Suppressor macrophage treated with lipopolysaccharide for 4 hours (primary cell): Measurements from ENCODE around the gene METTL2A.
"Not testable (repeated sequence)": the region's sequence is repeated elsewhere in the genome, so short reads cannot be mapped to it uniquely, and the experiment has no call there.

Source experiments
- DNase-seq: peaks from one replicate; pipeline ENCODE4 v3.0.0-alpha.2; 2020

METTL2A gene

DNA sequence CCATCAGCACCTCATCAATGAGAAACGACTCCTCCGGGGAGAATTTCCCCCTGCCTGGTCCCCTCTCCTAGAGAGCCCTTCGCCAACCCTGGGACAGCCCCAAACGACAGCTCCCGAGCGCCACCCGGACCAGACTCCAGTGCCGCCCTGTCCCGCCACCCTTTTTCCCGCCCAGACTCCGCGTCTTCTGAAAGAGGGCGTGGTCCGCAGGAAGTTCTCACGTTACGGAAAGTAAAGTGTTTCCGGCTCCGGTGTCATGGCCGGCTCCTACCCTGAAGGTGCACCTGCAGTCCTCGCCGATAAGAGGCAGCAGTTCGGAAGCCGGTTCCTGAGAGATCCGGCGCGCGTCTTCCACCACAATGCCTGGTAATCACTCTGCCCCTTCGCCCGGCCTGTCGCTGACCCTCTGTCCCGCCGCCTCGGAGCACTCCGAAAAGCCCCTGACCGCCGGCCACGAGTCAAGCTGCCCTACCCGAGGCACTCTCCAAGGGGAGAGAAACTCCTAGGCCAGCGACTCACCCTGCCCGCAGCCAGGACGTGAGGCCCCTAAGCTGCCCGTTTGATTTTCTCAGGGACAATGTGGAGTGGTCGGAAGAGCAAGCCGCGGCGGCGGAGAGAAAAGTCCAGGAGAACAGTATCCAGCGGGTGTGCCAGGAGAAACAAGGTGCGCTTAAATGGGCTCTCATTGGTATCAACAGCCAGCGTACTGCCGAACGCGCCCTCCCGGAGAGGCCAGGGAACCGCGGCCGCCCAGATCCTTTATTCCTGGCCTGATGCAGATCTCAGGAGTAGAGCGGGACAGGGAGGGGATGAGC is at the start of gene METTL2A:
TSS of gene METTL2A (plus strand) at position 251 of the 815 bp plus-strand sequence. CDS start at position 257, 6 bp downstream.
- DNase-seq: peak; percentile 85

GRCh38 chr17:62380253-62380652 is 43.4 kb upstream of the METTL2A start, which contains the start of gene EFCAB3:
Gene EFCAB3 (plus strand): TSS chr17:62380553. CDS start chr17:62382980, 2,427 bp downstream.
- DNase-seq: no peak

DNA sequence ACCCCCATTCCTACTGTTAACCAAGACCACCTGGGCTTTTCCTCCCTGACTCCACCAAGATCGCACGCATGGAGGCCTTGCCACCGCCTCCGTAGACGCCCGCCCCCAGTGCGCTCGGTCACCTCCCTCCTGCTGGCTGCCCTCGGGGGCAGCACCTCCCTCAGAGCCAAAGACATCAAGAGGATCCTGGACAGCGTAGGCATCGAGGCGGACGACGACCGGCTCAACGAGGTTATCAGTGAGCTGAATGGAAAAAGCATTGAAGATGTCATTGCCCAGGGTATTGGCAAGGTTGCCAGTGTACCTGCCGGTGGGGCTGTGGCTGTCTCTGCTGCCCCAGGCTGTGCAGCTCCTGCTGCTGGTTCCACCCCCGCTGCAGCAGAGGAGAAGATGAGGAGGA is 42.1 kb upstream of the METTL2A start:
- no peak for DNase-seq

GRCh38 chr17:62388856-62389255 is 34.8 kb upstream of the METTL2A start:
- DNase-seq: no peak

GRCh38 chr17:62392908-62393307 is 30.8 kb upstream of the METTL2A start:
- no peak for DNase-seq

GRCh38 chr17:62398891-62399290 is 24.8 kb upstream of the METTL2A start:
- DNase-seq: no peak

GRCh38 chr17:62405451-62405850 is 18.2 kb upstream of the METTL2A start:
- no peak for DNase-seq

DNA sequence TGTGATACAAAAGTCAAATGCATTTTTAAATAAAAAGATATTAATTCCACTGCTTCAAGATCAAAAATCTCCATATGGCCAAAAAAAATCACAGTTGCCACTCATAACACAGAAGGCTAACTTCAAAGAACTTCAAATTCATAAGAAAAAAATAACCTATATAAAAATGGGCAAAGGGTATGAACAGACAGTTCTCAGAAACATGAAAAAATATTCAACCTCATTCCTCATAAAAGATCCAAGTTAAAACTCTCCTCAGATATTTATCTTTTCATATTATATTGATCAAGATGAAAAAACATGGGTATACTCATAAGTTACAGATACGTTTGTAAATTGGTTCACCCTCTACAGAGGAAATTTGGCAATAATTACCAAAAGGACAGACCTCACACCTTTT is 10.6 kb upstream of the METTL2A start:
- not testable (repeated sequence) for DNase-seq

DNA sequence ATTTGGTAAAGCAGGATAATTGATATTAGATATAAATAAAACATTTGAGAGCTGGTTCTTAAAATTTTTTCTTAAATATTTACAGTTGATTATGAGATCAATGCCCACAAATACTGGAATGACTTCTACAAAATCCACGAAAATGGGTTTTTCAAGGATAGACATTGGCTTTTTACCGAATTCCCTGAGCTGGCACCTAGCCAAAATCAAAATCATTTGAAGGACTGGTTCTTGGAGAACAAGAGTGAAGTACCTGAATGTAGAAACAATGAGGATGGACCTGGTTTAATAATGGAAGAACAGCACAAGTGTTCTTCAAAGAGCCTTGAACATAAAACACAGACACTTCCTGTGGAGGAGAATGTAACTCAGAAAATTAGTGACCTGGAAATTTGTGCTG is 2.5 kb downstream of the METTL2A start:
- DNase-seq: not testable (repeated sequence)

DNA sequence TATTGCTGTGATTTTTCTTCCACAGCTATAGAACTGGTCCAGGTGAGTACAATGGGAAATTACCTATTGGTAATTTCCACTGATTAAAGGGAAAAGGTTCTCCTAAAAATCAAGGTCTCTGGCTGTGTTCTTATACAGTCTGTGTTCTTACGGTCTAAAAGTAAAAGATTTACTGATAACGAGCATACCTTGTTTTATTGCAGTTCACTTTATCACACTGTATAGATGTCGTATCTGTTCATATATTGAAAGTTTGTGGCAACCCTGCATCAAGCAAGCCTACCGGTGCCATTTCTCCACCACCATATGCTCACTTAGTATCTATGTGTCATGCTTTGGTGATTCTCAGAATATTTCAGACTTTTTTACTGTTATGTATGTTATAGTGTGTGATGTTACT is 11.6 kb downstream of the METTL2A start:
- not testable (repeated sequence) for DNase-seq

DNA sequence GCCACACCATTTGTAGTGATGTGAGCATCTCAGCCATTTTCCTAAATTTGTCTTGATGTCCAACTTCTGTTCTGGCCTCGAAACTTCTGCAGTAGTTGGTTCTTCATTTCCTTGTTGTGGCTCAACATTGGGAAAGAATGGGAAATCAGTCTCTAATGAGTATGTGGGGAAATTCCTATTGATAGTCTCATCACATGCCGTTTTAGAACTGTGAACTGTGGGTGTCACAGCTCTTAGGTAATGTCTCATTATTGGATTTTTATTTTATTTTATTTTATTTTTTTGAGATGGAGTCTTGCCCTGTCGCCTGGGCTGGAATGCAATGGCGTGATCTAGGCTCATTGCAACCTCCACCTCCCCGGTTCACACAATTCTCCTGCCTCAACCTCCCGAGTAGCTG is 17.5 kb downstream of the METTL2A start:
- DNase-seq: peak; percentile 19

- DNase-seq: no peak
Measured at GRCh38 chr17:62444063-62444462, 20.4 kb downstream of the METTL2A start.

DNA sequence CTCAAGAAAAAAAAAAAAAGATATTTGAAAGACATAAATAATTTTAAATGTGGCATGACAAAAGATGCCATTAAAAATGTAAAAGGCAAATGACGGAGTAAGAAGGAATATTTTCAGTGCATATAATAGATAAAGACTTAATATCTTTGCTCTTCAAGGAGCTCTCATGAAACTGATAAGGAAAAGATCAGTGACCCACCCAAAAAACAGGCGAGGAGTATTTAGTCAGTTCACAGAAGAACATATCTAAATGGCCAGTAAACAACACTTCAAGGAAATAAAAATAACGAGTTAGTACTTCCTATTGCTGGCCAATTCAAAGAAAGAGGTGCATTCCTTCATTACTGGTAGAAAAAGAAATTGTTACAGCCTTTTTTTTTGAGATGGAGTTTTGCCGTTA is 22.1 kb downstream of the METTL2A start:
- not testable (repeated sequence) for DNase-seq

GRCh38 chr17:62452195-62452594 is 28.5 kb downstream of the METTL2A start:
- peak; percentile 67 for DNase-seq

- DNase-seq: not testable (repeated sequence)
Measured at GRCh38 chr17:62453041-62453440, 29.3 kb downstream of the METTL2A start.

DNA sequence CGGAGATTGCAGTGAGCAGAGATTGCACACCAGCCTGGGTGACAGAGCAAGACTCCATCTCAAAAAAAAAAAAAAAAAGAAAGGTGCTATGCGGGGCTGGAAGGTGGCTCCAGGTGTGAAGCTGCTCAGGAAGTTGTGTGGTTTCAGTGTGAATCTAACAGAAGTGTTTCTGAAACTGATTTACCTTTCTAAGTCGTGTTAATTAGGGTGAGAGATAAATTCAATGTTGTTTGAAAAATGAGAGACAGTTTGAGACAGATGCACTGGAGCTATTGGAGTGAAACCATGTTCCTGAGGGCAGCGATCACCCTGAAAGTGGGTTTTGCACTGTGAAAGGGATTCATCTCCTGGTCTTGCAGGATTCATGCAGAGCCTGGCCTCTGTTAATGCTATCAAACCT is 30.0 kb downstream of the METTL2A start:
- DNase-seq: not testable (repeated sequence)

DNA sequence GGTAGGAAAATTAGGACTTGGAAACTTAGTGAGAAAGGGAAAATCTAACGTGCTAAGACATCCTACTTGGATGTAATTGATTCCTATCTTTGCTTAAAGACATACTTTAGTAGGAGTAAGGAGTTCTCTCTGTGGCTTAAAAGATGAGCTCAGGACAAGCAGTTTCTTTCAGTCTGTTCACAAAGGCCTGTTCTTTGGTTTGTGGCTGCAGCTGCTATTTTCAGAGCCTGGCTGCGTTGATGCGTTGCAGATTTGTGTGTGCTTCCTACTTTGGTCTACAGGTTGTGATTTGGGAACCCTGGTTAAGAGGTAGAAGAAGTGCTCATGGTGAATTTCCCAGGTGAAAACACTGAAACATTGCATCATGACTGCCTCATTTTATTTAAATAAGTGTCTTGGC is 30.4 kb downstream of the METTL2A start:
- DNase-seq: not testable (repeated sequence)

DNA sequence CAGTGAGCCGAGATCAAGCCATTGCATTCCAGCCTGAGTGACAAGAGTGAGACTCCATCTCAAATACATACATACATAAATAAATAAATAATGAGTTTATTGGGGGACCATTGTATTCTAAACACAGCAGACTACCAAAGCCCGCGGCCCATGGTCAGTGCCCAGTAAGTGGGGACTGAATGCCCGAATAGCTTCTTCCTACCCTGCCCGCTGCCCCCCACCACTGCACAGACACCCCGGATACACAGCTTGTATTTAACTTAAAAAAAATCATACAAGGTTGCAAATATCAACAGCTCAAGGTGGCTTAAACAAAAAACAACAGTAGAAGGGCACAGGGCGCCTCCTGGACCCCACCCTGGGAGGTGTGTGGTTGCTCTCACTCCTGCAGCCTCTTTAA is 32.3 kb downstream of the METTL2A start:
- no peak for DNase-seq

DNA sequence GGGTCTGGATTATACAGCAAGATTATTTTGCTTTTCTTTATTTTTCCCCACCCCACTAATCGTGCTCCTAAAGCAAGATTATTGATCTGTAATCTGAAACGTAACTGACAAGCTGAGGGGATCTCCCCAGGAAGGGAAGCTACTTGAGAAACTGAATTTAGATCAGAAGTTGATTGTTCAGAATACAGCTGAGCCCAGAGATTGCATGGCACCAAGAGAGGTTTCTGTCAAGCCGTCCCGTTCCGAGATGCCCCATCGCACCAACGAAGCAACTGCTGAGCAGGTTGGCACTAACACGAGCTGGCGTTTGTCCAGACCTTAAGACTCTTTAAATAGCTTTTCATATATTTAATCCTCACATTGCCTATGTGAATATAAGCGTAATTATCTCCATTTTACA is 34.8 kb downstream of the METTL2A start:
- DNase-seq: not testable (repeated sequence)

DNA sequence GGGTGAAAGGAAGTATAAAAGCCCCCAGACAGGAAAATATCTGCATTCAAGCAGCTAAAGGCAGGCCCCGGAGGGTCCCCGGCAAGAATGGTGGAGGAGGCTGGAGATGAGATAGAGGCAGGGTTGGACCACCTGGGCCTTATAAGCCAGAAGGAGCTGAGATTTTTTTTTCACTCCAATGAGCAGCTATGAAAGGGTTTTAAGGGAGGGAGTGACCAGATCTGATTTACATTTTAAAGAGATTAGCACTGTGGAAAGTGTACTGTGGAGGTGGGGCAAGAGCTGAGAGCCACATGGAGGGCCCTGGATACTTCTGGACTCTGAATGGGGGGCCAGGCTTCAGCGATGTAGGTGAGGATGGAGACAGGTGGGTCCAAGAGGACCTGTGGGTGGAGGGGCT is 40.7 kb downstream of the METTL2A start:
- DNase-seq: not testable (repeated sequence)

- not testable (repeated sequence) for DNase-seq
Measured at GRCh38 chr17:62465271-62465670, 41.6 kb downstream of the METTL2A start.

- DNase-seq: peak; percentile 55
Measured at GRCh38 chr17:62470666-62471379, 47.1 kb downstream of the METTL2A start.

- DNase-seq: not testable (repeated sequence)
Measured at GRCh38 chr17:62471380-62471880, 47.7 kb downstream of the METTL2A start.
